ENCODE results near the gene GAB4. TPM values are rescaled to one million over a fixed set of nuclear protein-coding genes. Genes with fewer than 3 reads are reported as not detected.

The GAB4 gene
- total and polyA plus RNA-seq, 2 of the 13 experiments (the other 11 are each of a cell fraction or from before 2014, with no cell fraction given), result not detected

DNA sequence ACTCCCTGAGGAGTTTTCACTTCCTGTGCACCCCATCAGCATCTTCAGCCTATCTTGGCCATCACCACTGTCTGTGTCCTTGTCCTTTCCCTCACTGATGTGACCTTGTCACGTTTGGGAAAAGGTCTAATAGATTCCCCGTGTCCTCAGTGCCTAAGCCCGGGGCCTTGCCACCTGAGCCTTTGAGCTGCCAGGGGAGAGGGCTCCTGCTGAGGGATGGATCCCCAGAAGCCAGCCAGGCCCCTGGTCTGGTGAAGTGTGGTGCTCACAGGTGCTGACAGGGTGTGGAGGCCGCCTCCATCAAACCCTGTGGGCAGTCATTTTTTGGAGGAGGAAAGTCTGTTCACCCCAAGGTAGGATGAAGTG is 47.2 kb downstream of the GAB4 start:
- Histone ChIP-seq H3K9me3 (ENCODE audit: low read length) (no peaks in the 10 kb centered on the region), H4K20me1 (ENCODE audit: insufficient read depth, low read length) (no peaks in the 10 kb centered on the region), H3K4me2 (ENCODE audit: low read depth, low read length) (no peak overlapping the region), H3K27ac (ENCODE audit: extremely low read length, insufficient read depth, low read length) (no peak overlapping the region), H3K9ac (ENCODE audit: insufficient read depth, low read depth, low read length) (no peak overlapping the region), H3K4me1 (ENCODE audit: insufficient read depth, low read length) (no peaks in the 10 kb centered on the region), H3K36me3 (replicated peaks in 1 of 2; ENCODE audit: control insufficient read depth in 1 of 2, insufficient read depth in 2 of 2, low read length in 2 of 2) (no peaks in the 10 kb centered on the region), H3K27me3 (ENCODE audit: control insufficient read depth in 1 of 2, insufficient read depth in 2 of 2, low read length in 2 of 2) (peaks cover 4 to 13% of the 10 kb centered on the region in 2 experiments; a peak in 1 of 5 replicates), H3K79me2 (ENCODE audit: insufficient read depth, low read length) (no peaks in the 10 kb centered on the region), H3K4me3 (replicated peaks in 1 of 3; ENCODE audit: insufficient read depth in 1 of 3, low read depth in 2 of 3, low read length in 3 of 3) (no peak overlapping the region), H2AFZ (ENCODE audit: low read length) (no peak overlapping the region)
- no peak for DNase-seq (ENCODE audit: low spot score)
- no TSS peak for BruUV-seq (replicated peaks)
- intact Hi-C loops (cut with micrococcal nuclease; ENCODE audit: unreplicated experiment), result no loop called here
- ChIA-PET CTCF (ENCODE audit: low intra/inter-chr PET ratio, low total read pairs) (no interaction called here), POLR2A (no interaction called here)
- in situ Hi-C loops (cut with HindIII; ENCODE audit: extremely low pct_ligation_motif_present, low pct_unique_long_range_greater_than_20kb), result no loop called here
- WGBS (ENCODE audit: low lambda C conversion rate), result 0% methylated on average over 3 of the region's 4 CpGs
- ATAC-seq, result no peak
- FAIRE-seq, result no peak
- TF ChIP-seq PHF5A (CRISPR knock-in tag; IDR thresholded peaks at IDR 0.05; ENCODE audit: low read depth, unreplicated experiment) (no peak), MTA1 (CRISPR knock-in tag; IDR thresholded peaks at IDR 0.05; ENCODE audit: borderline replicate concordance) (no peak), SKI (IDR thresholded peaks at IDR 0.05; ENCODE audit: partially characterized antibody) (no peak), CREB1 (IDR thresholded peaks at IDR 0.05) (no peak), CREB1 (CRISPR knock-in tag; IDR thresholded peaks at IDR 0.05) (no peak), ZNF749 (CRISPR knock-in tag; IDR thresholded peaks at IDR 0.05; ENCODE audit: borderline replicate concordance) (no peak), NR2F6 (IDR thresholded peaks at IDR 0.05) (no peak), NR2F6 (CRISPR knock-in tag; IDR thresholded peaks at IDR 0.05) (no peak), RERE (CRISPR knock-in tag; IDR thresholded peaks at IDR 0.05; ENCODE audit: low read depth) (no peak), HOXA9 (CRISPR knock-in tag; IDR thresholded peaks at IDR 0.05; ENCODE audit: borderline replicate concordance) (no peak), SSRP1 (CRISPR knock-in tag; IDR thresholded peaks at IDR 0.05) (no peak), TEAD2 (CRISPR knock-in tag; IDR thresholded peaks at IDR 0.05) (no peak), AKNA (CRISPR knock-in tag; IDR thresholded peaks at IDR 0.05; ENCODE audit: borderline replicate concordance) (no peak), DDIT3 (CRISPR knock-in tag; IDR thresholded peaks at IDR 0.05) (no peak), ZNF382 (CRISPR knock-in tag; IDR thresholded peaks at IDR 0.05; ENCODE audit: borderline replicate concordance) (no peak), NFYC (CRISPR knock-in tag; IDR thresholded peaks at IDR 0.05) (no peak), ETV6 (CRISPR knock-in tag; conservative IDR thresholded peaks at IDR 0.05) (no peak), PPARG (CRISPR knock-in tag; conservative IDR thresholded peaks at IDR 0.05) (no peak)

Measured in HepG2 (cell line).